A549 (cell line): ENCODE data around the gene SMG5. TPM values are rescaled to one million over a fixed set of nuclear protein-coding genes. Genes with fewer than 3 reads are reported as not detected.
A peak's percentile ranks its signal among the peaks of the same experiment; 100 is the strongest.

Experiments used
- ATAC-seq, 2 experiments: fragments of 200-7000 bp in 1 of 2; fragments of >200 bp in 1 of 2; cut with Nextera tagmentation in 1 of 2; cut with Tn5 transposase in 1 of 2; 3 replicates each; pipeline versions ENCODE4 v1.8.0 to v1.9.1; 2018 to 2020; ENCODE audit warnings: mild to moderate bottlenecking in 1 of 2, moderate library complexity in 1 of 2
- CTCF ChIA-PET: fragments of 300-600 bp; sonication (Branson Sonifier 250); formaldehyde crosslinking; extraction: SDS; loops from one replicate; lab custom pipeline; 2021; ENCODE audit warnings: antibody characterized with exemption, inconsistent platforms; lab: Yijun Ruan, JAX
- POLR2A ChIA-PET: fragments of 350-600 bp; formaldehyde crosslinking; extraction: SDS; loops from one replicate; lab custom pipeline; 2021; ENCODE audit warnings: antibody characterized with exemption, inconsistent platforms; lab: Yijun Ruan, JAX
- DNase-seq, 2 experiments: peaks; one replicate each; pipeline versions ENCODE4 v3.0.0 to v3.0.0-alpha.2; 2011 to 2016; ENCODE audit warnings: low read depth in 1 of 2, low spot score in 1 of 2
- FAIRE-seq: peaks from 2 replicates; lab custom pipeline; 2011; peaks lifted over from hg19 to GRCh38; lab: Jason Lieb, UNC
- H3K27ac ChIP-seq, 2 experiments: fragments of >200 bp; sonication (Bioruptor Twin); formaldehyde crosslinking; 3 replicates each; pipeline ENCODE4 v1.5.1; 2016 to 2017
- H3K4me1 ChIP-seq: fragments of >200 bp; sonication (Bioruptor Twin); formaldehyde crosslinking; 3 replicates; pipeline ENCODE4 v1.6.1; 2016
- H3K4me2 ChIP-seq: fragments of >200 bp; sonication (Bioruptor Twin); formaldehyde crosslinking; 3 replicates; pipeline ENCODE4 v1.6.1; 2016
- H3K4me3 ChIP-seq: fragments of >200 bp; sonication (Bioruptor Twin); formaldehyde crosslinking; 3 replicates; pipeline ENCODE4 v1.5.1; 2016
- H3K9me3 ChIP-seq: fragments of >200 bp; sonication (Bioruptor Twin); formaldehyde crosslinking; 3 replicates; pipeline ENCODE4 v1.6.1; 2016
- BHLHE40 ChIP-seq: IDR thresholded peaks from 2 replicates; pipeline ENCODE4 v1.6.1; 2012; ENCODE audit warnings: low read depth, low read length, inconsistent platforms
- CBX2 ChIP-seq: fragments of 200-600 bp; sonication (generic); IDR thresholded peaks from 2 replicates; pipeline ENCODE4 v1.6.1; 2016; ENCODE audit warnings: low read depth, mild to moderate bottlenecking, borderline replicate concordance
- CBX8 ChIP-seq: fragments of 200-600 bp; sonication (generic); IDR thresholded peaks from 2 replicates; pipeline ENCODE4 v1.6.1; 2016
- CEBPB ChIP-seq, 2 experiments: fragments of >200 bp in 1 of 2; sonication (Bioruptor Twin) in 1 of 2; formaldehyde crosslinking in 1 of 2; IDR thresholded peaks; 2 replicates each; pipeline ENCODE4 v1.6.1; 2012 to 2016
- CHD2 ChIP-seq: fragments of 150-350 bp; IDR thresholded peaks from 2 replicates; pipeline ENCODE4 v1.6.1; 2014; ENCODE audit warnings: low read length; ENCODE audit not compliant: partially characterized antibody
- CHD4 ChIP-seq: fragments of 200-600 bp; sonication (generic); IDR thresholded peaks from 2 replicates; pipeline ENCODE4 v1.6.1; 2016; ENCODE audit warnings: antibody characterized with exemption, mild to moderate bottlenecking, borderline replicate concordance
- E2F6 ChIP-seq: IDR thresholded peaks from 2 replicates; pipeline ENCODE4 v1.6.1; 2012; ENCODE audit warnings: low read depth, borderline replicate concordance
- ELK1 ChIP-seq: fragments of 150-350 bp; IDR thresholded peaks from 2 replicates; pipeline ENCODE4 v1.6.1; 2014; ENCODE audit warnings: low read depth, mild to moderate bottlenecking, low read length
- ESRRA ChIP-seq: fragments of 150-350 bp; IDR thresholded peaks from 2 replicates; pipeline ENCODE4 v1.6.1; 2014; ENCODE audit warnings: mild to moderate bottlenecking, low read length, borderline replicate concordance
- FOSB ChIP-seq: fragments of 250-450 bp; sonication (Bioruptor Pico); IDR thresholded peaks from 2 replicates; pipeline ENCODE4 v1.5.0; 2020; ENCODE audit warnings: mild to moderate bottlenecking, moderate library complexity
- FOXS1 ChIP-seq: fragments of 250-450 bp; sonication (Bioruptor Pico); IDR thresholded peaks from 2 replicates; pipeline ENCODE4 v1.5.0; 2020; ENCODE audit warnings: mild to moderate bottlenecking, moderate library complexity
- GATA3 ChIP-seq: IDR thresholded peaks from 2 replicates; pipeline ENCODE4 v1.6.1; 2012; ENCODE audit warnings: borderline replicate concordance
- HES2 ChIP-seq: fragments of >200 bp; sonication (Bioruptor Twin); formaldehyde crosslinking; IDR thresholded peaks from 2 replicates; pipeline ENCODE4 v1.6.1; 2016
- HEYL ChIP-seq: fragments of 250-450 bp; sonication (Bioruptor Pico); IDR thresholded peaks from 2 replicates; pipeline ENCODE4 v1.8.0; 2021; ENCODE audit warnings: mild to moderate bottlenecking, moderate library complexity
- HMGXB4 ChIP-seq: fragments of 250-450 bp; sonication (Bioruptor Pico); IDR thresholded peaks from 2 replicates; pipeline ENCODE4 v1.5.0; 2021; ENCODE audit warnings: mild to moderate bottlenecking, moderate library complexity, borderline replicate concordance
- HOXA7 ChIP-seq: fragments of 250-450 bp; sonication (Bioruptor Pico); IDR thresholded peaks from 2 replicates; pipeline ENCODE4 v1.5.0; 2020; ENCODE audit warnings: mild to moderate bottlenecking, moderate library complexity
- JUN ChIP-seq, 2 experiments: fragments of >200 bp; sonication (Bioruptor Twin); formaldehyde crosslinking; IDR thresholded peaks; 2 replicates in 1 of 2; 3 replicates in 1 of 2; pipeline ENCODE4 v1.6.1; 2016 to 2017
- KDM1A ChIP-seq: fragments of 200-600 bp; sonication (generic); IDR thresholded peaks from 2 replicates; pipeline ENCODE4 v1.6.1; 2016; ENCODE audit warnings: low read depth, mild to moderate bottlenecking
- KDM5A ChIP-seq: fragments of 200-600 bp; sonication (generic); IDR thresholded peaks from 2 replicates; pipeline ENCODE4 v1.6.1; 2016; ENCODE audit warnings: antibody characterized with exemption, mild to moderate bottlenecking
- MAFK ChIP-seq: fragments of 450-650 bp; IDR thresholded peaks from 2 replicates; pipeline ENCODE4 v1.6.1; 2014; ENCODE audit not compliant: partially characterized antibody
- MAX ChIP-seq: IDR thresholded peaks from 2 replicates; pipeline ENCODE4 v1.6.1; 2012
- MAZ ChIP-seq: fragments of 150-350 bp; IDR thresholded peaks from 2 replicates; pipeline ENCODE4 v1.6.1; 2014; ENCODE audit warnings: antibody characterized with exemption, low read depth, low read length, borderline replicate concordance
- MYC ChIP-seq: IDR thresholded peaks from 2 replicates; pipeline ENCODE4 v1.6.1; 2012; ENCODE audit warnings: mild to moderate bottlenecking, inconsistent platforms, low read length, improper control_type of control experiment, borderline replicate concordance
- NPAS2 ChIP-seq: fragments of 250-450 bp; sonication (Bioruptor Pico); IDR thresholded peaks from 2 replicates; pipeline ENCODE4 v1.8.0; 2022; ENCODE audit warnings: mild to moderate bottlenecking, moderate library complexity, borderline replicate concordance
- POLR2A ChIP-seq: IDR thresholded peaks from 2 replicates; pipeline ENCODE4 v1.6.1; 2012; ENCODE audit warnings: mild to moderate bottlenecking, low read length
- POLR2AphosphoS2 ChIP-seq: conservative IDR thresholded peaks from 2 replicates; pipeline ENCODE4 v1.6.1; 2012; ENCODE audit warnings: low read length, improper control_type of control experiment, inconsistent platforms
- RAD21 ChIP-seq, 2 experiments: fragments of >200 bp in 1 of 2; sonication (Bioruptor Twin) in 1 of 2; formaldehyde crosslinking in 1 of 2; IDR thresholded peaks in 1 of 2; conservative IDR thresholded peaks in 1 of 2; 2 replicates in 1 of 2; 3 replicates in 1 of 2; pipeline ENCODE4 v1.6.1; 2012 to 2018; ENCODE audit warnings: inconsistent platforms in 1 of 2
- RARB ChIP-seq: fragments of 250-450 bp; sonication (Bioruptor Pico); IDR thresholded peaks from 2 replicates; pipeline ENCODE4 v1.8.0; 2021; ENCODE audit warnings: mild to moderate bottlenecking, moderate library complexity
- REST ChIP-seq: fragments of 200-600 bp; sonication (generic); IDR thresholded peaks from 2 replicates; pipeline ENCODE4 v1.6.1; 2016; ENCODE audit warnings: antibody characterized with exemption, mild to moderate bottlenecking, moderate library complexity
- SMC3 ChIP-seq: fragments of >200 bp; sonication (Bioruptor Twin); formaldehyde crosslinking; IDR thresholded peaks from 3 replicates; pipeline ENCODE4 v1.6.1; 2018; ENCODE audit warnings: inconsistent platforms
- SREBF2 ChIP-seq: fragments of 450-650 bp; IDR thresholded peaks from 2 replicates; pipeline ENCODE4 v1.6.1; 2014; ENCODE audit warnings: mild to moderate bottlenecking, moderate library complexity
- TP53 ChIP-seq: fragments of 250-450 bp; sonication (Bioruptor Pico); IDR thresholded peaks from 2 replicates; pipeline ENCODE4 v1.5.0; 2021; ENCODE audit warnings: mild to moderate bottlenecking, moderate library complexity
- WGBS: methylation state at CpG from one replicate; pipeline ENCODE4 v1.1.6; 2017; ENCODE audit errors: missing lambda C conversion rate; 5-methylcytosine and 5-hydroxymethylcytosine counted together
- polyA minus RNA-seq: library from RNA; depleted of rRNA, polyadenylated mRNA; stranded (reverse); fragments of >200 nt; gene quantifications from 2 replicates; pipeline ENCODE4 v1.2.3, GENCODE V29; 2011; rRNA and poly(A)+ RNA removed
- polyA plus RNA-seq, 4 experiments: library from polyadenylated mRNA; depleted of rRNA in 3 of 4; stranded (reverse); fragments of >200 nt; fragmentation: RNase III in 1 of 4; extraction: RNeasy Plus Mini Kit Qiagen cat#74134 plus additional on column Dnase treatment in 1 of 4; gene quantifications; 2 replicates in 3 of 4; 3 replicates in 1 of 4; pipeline ENCODE4 v1.2.3, GENCODE V29; 2011 to 2017

Gene SMG5
- polyA plus RNA-seq (2011; rRNA removed) (25.6 and 38.0 TPM in 2 replicates), polyA plus RNA-seq (2017; fragmentation: RNase III; extraction: RNeasy Plus Mini Kit Qiagen cat#74134 plus additional on column Dnase treatment) (46.4 to 51.5 TPM (median 48.7 TPM) in 3 replicates), polyA minus RNA-seq (28.4 and 34.6 TPM in 2 replicates)
- 23.1 and 30.8 TPM in 2 replicates for polyA plus RNA-seq (2012; cell fraction: cytosol; rRNA removed)
- polyA plus RNA-seq (2012; cell fraction: nucleus; rRNA removed), result 104 and 114 TPM in 2 replicates

- DNase-seq, result peak; percentile 92 to 98
- no peak for FAIRE-seq
- no peaks in the 10 kb centered on the region for H3K9me3 ChIP-seq
- TF ChIP-seq FOSB (CRISPR knock-in tag), result no peak; the same call in 1 of the 2 replicates
- TF ChIP-seq CBX2, result no peak
- TF ChIP-seq GATA3, result peak; percentile 84
- TF ChIP-seq CBX8, result no peak
- no peak for TF ChIP-seq ESRRA
- TF ChIP-seq E2F6, result peak; percentile 83
- no peak for TF ChIP-seq ELK1
- TF ChIP-seq CEBPB (IDR thresholded peaks at IDR 0.05), result no peak
- TF ChIP-seq HEYL (CRISPR knock-in tag), result no peak
- no peak for TF ChIP-seq POLR2AphosphoS2
- TF ChIP-seq MYC, result peak; percentile 78; the same call in 1 of the 2 replicates
- TF ChIP-seq REST, result peak; percentile 99
- 0 out of 2 replicates have a peak, but pooled peaks have one; percentile 58 for TF ChIP-seq MAZ
- no peak for TF ChIP-seq NPAS2 (CRISPR knock-in tag)
- TF ChIP-seq HES2, result no peak
- 0 out of 2 replicates have a peak, but pooled peaks have one; percentile 28 for TF ChIP-seq RARB (CRISPR knock-in tag)
- TF ChIP-seq CHD2, result peak; percentile 98
- TF ChIP-seq RAD21 (conservative IDR thresholded peaks at IDR 0.05 in 1 of 2, IDR thresholded peaks at IDR 0.05 in 1 of 2), result no peak
- TF ChIP-seq CHD4, result no peak
- TF ChIP-seq POLR2A, result peak; percentile 93
- TF ChIP-seq HOXA7 (CRISPR knock-in tag), result no peak
- TF ChIP-seq BHLHE40, result no peak
- peak; percentile 94 for TF ChIP-seq MAX
- TF ChIP-seq FOXS1, result no peak
- no peak for TF ChIP-seq KDM1A
- TF ChIP-seq TP53 (CRISPR knock-in tag), result peak; percentile 26; the same call in 1 of the 2 replicates
- TF ChIP-seq KDM5A, result peak; percentile 83
- no peak for TF ChIP-seq SREBF2
- no peak for TF ChIP-seq SMC3
- TF ChIP-seq JUN (IDR thresholded peaks at IDR 0.05), result peak; percentile 87 to 97; a peak in 4 of 5 replicates
- no peak for TF ChIP-seq MAFK
- no peak for TF ChIP-seq HMGXB4 (CRISPR knock-in tag)
Observed at GRCh38 chr1:156282479-156283222, at the start of gene SMG5. SMG5 (minus strand) TSS chr1:156282825; CDS start chr1:156282680, 145 bp downstream.

More at GRCh38 chr1:156282479-156283222, at the start of gene SMG5:
- Histone ChIP-seq H3K27ac (peak within 1 kb of the TSS; percentile 90 to 95), H3K4me2 (peak within 1 kb of the TSS; percentile 100), H3K4me1 (peaks cover 21% of the 10 kb centered on the region), H3K4me3 (peak within 1 kb of the TSS; percentile 83)
- ChIA-PET POLR2A (interaction anchor here (0.5 to 2.6 kb wide), 11 partner anchors 11 to 169 kb away, joined by 3 to 19 read pairs (median 5); partner anchors contain the start of genes CCT3, GLMP, PMF1 and TSACC), CTCF (interaction anchor here (1.0 to 3.1 kb wide), 6 partner anchors 10 to 163 kb away, joined by 3 to 9 read pairs (median 4); no protein-coding TSS in a partner anchor)
- WGBS, result 4% methylated on average over 13 of the region's 50 CpGs
- peak; percentile 89 to 97 for ATAC-seq
